Gastrocnemius medialis (tissue), 4 donors: Measurements from ENCODE around the gene PKIB. TPM values are rescaled to one million over a fixed set of nuclear protein-coding genes. Genes with fewer than 3 reads are reported as not detected.

ENCODE experiments used
- ATAC-seq, 2 donors: fragments of 150-250 bp; one replicate each; pipeline ENCODE4 v1.9.1; 2016
- DNase-seq, 2 donors: peaks; one replicate each; pipeline ENCODE4 v3.0.0-alpha.2; 2019
- H3K27ac ChIP-seq, 4 donors: fragments of 200-600 bp; sonication (generic); 1 replicate in 1 of 4; 2 replicates in 3 of 4; pipeline ENCODE4 v1.5.1; 2016 to 2018; ENCODE audit warnings: mild to moderate bottlenecking in 2 of 4, moderate library complexity in 1 of 4
- H3K27me3 ChIP-seq, 3 donors: fragments of 200-600 bp; sonication (generic) in 2 of 3; 1 replicate in 1 of 3; 2 replicates in 2 of 3; pipeline versions ENCODE4 v1.5.1 to v1.6.0; 2016 to 2019; ENCODE audit warnings: mild to moderate bottlenecking in 1 of 3, moderate library complexity in 1 of 3
- H3K36me3 ChIP-seq, 2 donors: fragments of 200-600 bp; sonication (generic) in 1 of 2; one replicate each; pipeline ENCODE4 v1.5.1; 2017 to 2018
- H3K4me1 ChIP-seq, 2 donors: fragments of 200-600 bp; sonication (generic) in 1 of 2; one replicate each; pipeline ENCODE4 v1.5.1; 2016 to 2017; ENCODE audit warnings: mild to moderate bottlenecking in 2 of 2
- H3K4me3 ChIP-seq, 4 donors: fragments of 200-600 bp; sonication (generic) in 3 of 4; 1 replicate in 1 of 4; 2 replicates in 3 of 4; pipeline ENCODE4 v1.5.1; 2016 to 2019; ENCODE audit warnings: mild to moderate bottlenecking in 2 of 4
- H3K9me3 ChIP-seq, 3 donors: fragments of 200-600 bp; sonication (generic) in 2 of 3; 1 replicate in 1 of 3; 2 replicates in 2 of 3; pipeline ENCODE4 v1.5.1; 2016 to 2019
- POLR2A ChIP-seq, 2 donors: fragments of 450-650 bp; IDR thresholded peaks; one replicate each; pipeline ENCODE4 v1.6.1; 2017; ENCODE audit warnings: antibody characterized with exemption in 2 of 2, mild to moderate bottlenecking in 2 of 2, moderate library complexity in 2 of 2
- in situ Hi-C, 4 donors: fragments of 200-750 bp; cut with MboI; loops; one replicate each; pipeline versions ENCODE4 v1.15.0 to v1.8.0; 2017; ENCODE audit warnings: low sequenced_read_pairs in 4 of 4
- intact Hi-C: fragments of 100-400 bp; cut with DNase I; formaldehyde crosslinking; loops from one replicate; pipeline ENCODE4 v1.15.1; 2023; ENCODE audit warnings: low total_unique reads
- total RNA-seq, 4 donors: library from RNA; depleted of rRNA; stranded (reverse); fragments of >200 nt; gene quantifications; one replicate each; pipeline versions ENCODE4 v1.1.0 to v1.2.3, GENCODE V29; 2016
- TF ChIP-seq, protein P1 (sequence below), 5 experiments: fragments of 450-650 bp in 3 of 5; fragments of 200-600 bp in 2 of 5; sonication (generic) in 2 of 5; IDR thresholded peaks in 4 of 5; conservative IDR thresholded peaks in 1 of 5; 1 replicate in 4 of 5; 2 replicates in 1 of 5; pipeline ENCODE4 v1.5.1; 2016 to 2019; ENCODE audit warnings: antibody characterized with exemption in 5 of 5, mild to moderate bottlenecking in 3 of 5, moderate library complexity in 3 of 5

PKIB gene
- total RNA-seq, 4 donors from 2014 or later: 0.64 to 1.1 (median 0.97) TPM

DNA sequence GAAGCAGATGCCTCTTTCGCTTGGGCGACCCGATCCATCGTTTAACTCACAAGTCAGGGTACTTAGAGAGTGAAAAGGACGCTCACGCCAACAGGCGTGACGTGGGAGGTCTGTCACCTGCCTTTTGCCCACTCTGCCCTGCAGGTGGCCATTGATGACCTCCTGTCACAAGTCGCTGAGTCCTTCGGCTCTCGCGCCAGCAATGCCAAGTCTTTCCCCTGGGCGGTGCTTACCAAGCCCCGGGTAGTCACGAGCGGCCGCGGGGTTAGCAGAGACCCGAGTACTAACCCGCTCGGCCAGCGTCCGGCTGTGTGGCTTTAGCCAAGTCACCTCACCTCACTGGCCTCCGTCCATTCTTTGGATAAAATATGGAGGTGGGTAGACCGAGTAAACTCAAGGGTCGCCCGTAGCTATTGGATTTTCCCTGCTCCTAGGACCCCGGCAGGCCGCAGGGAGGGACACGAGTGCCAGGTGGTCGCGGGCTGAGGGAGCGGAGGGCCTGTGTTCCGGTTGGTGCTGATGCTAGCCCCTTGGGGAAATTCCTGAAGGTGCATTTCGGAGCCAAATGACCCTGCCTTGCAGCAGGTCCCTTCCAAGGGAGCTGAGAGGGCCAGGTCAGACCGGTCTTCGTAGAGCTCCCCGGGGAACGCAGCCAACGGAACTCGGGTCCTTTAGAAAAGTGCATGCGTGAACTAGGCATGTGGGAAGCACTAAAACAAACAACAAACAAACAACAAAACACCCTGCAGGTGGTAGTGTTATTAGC, 668 bp downstream of the PKIB start:
- peaks cover 7 to 11% of the 10 kb centered on the region in 2 donors for H3K4me1 ChIP-seq
- no peaks in the 10 kb centered on the region for H3K9me3 ChIP-seq
- ATAC-seq (peak; percentile 73), DNase-seq (peak in 1 of 2 donors; percentile 48)
- H3K27me3 ChIP-seq: no peaks in the 10 kb centered on the region
- no peaks in the 10 kb centered on the region for H3K36me3 ChIP-seq
- intact Hi-C loops (no loop called here), in situ Hi-C loops (no loop called here)
- TF ChIP-seq POLR2A (IDR thresholded peaks at IDR 0.05): no peak
- TF ChIP-seq, protein P1, sequence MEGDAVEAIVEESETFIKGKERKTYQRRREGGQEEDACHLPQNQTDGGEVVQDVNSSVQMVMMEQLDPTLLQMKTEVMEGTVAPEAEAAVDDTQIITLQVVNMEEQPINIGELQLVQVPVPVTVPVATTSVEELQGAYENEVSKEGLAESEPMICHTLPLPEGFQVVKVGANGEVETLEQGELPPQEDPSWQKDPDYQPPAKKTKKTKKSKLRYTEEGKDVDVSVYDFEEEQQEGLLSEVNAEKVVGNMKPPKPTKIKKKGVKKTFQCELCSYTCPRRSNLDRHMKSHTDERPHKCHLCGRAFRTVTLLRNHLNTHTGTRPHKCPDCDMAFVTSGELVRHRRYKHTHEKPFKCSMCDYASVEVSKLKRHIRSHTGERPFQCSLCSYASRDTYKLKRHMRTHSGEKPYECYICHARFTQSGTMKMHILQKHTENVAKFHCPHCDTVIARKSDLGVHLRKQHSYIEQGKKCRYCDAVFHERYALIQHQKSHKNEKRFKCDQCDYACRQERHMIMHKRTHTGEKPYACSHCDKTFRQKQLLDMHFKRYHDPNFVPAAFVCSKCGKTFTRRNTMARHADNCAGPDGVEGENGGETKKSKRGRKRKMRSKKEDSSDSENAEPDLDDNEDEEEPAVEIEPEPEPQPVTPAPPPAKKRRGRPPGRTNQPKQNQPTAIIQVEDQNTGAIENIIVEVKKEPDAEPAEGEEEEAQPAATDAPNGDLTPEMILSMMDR (IDR thresholded peaks at IDR 0.05 in 4 of 5, conservative IDR thresholded peaks at IDR 0.05 in 1 of 5): no peak
- peak overlapping the region; percentile 53 to 65 (median 62) for H3K4me3 ChIP-seq
- peak overlapping the region in 1 of 4 donors; percentile 28 for H3K27ac ChIP-seq

GRCh38 chr6:122612838-122613237, 2.6 kb downstream of the PKIB start:
- Histone ChIP-seq H3K36me3 (no peaks in the 10 kb centered on the region), H3K27me3 (no peaks in the 10 kb centered on the region), H3K27ac (no peak overlapping the region), H3K9me3 (no peaks in the 10 kb centered on the region), H3K4me3 (no peak overlapping the region), H3K4me1 (peaks cover 7 to 11% of the 10 kb centered on the region in 2 donors)
- TF ChIP-seq, protein P1 (IDR thresholded peaks at IDR 0.05 in 4 of 5, conservative IDR thresholded peaks at IDR 0.05 in 1 of 5): no peak
- no peak for TF ChIP-seq POLR2A (IDR thresholded peaks at IDR 0.05)
- DNase-seq (no peak), ATAC-seq (no peak)
- intact Hi-C loops (no loop called here), in situ Hi-C loops (no loop called here)

GRCh38 chr6:122614303-122614702, 4.1 kb downstream of the PKIB start:
- Histone ChIP-seq H3K4me1 (peaks cover 7 to 11% of the 10 kb centered on the region in 2 donors), H3K27me3 (no peaks in the 10 kb centered on the region), H3K4me3 (no peak overlapping the region), H3K36me3 (no peaks in the 10 kb centered on the region), H3K9me3 (no peaks in the 10 kb centered on the region), H3K27ac (no peak overlapping the region)
- DNase-seq: no peak
- ATAC-seq: no peak
- no peak for TF ChIP-seq POLR2A (IDR thresholded peaks at IDR 0.05)
- TF ChIP-seq, protein P1 (IDR thresholded peaks at IDR 0.05 in 4 of 5, conservative IDR thresholded peaks at IDR 0.05 in 1 of 5): no peak
- in situ Hi-C loops: no loop called here
- intact Hi-C loops: no loop called here

DNA sequence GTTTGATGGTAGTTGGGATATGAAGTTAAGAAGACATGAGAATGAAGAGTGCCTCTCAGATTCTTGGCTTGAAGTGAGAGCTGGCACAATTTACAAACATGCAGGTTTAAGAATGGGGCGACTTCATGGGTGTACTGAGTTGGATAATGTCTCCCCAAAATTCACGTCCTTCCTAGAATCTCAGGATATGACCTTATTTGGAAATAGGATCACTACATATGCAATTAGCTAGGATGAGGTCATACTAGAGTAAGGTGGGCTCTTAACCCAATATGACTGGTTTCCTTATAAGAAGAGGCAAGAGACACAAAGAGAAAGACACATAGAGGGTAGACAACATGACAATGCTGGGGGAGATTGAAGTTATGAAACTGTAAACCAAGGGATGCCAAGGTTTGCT, 5.2 kb downstream of the PKIB start:
- Histone ChIP-seq H3K36me3 (no peaks in the 10 kb centered on the region), H3K27me3 (no peaks in the 10 kb centered on the region), H3K4me1 (peaks cover 7 to 11% of the 10 kb centered on the region in 2 donors), H3K27ac (no peak overlapping the region), H3K9me3 (no peaks in the 10 kb centered on the region), H3K4me3 (no peak overlapping the region)
- in situ Hi-C loops: no loop called here
- DNase-seq (no peak), ATAC-seq (no peak)
- TF ChIP-seq, protein P1 (IDR thresholded peaks at IDR 0.05 in 4 of 5, conservative IDR thresholded peaks at IDR 0.05 in 1 of 5): no peak
- no peak for TF ChIP-seq POLR2A (IDR thresholded peaks at IDR 0.05)
- intact Hi-C loops: no loop called here
